Fibroblast of skin of right biceps (primary cell): ENCODE measurements around the gene SCYGR5.
"Not testable (repeated sequence)": the region's sequence is repeated elsewhere in the genome, so short reads cannot be mapped to it uniquely, and the experiment has no call there.

ENCODE experiments used
- DNase-seq: peaks from one replicate; pipeline ENCODE4 v3.0.0-alpha.2; 2013

Gene SCYGR5, protein sequence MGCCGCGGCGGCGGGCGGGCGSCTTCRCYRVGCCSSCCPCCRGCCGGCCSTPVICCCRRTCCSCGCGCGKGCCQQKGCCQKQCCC

DNA sequence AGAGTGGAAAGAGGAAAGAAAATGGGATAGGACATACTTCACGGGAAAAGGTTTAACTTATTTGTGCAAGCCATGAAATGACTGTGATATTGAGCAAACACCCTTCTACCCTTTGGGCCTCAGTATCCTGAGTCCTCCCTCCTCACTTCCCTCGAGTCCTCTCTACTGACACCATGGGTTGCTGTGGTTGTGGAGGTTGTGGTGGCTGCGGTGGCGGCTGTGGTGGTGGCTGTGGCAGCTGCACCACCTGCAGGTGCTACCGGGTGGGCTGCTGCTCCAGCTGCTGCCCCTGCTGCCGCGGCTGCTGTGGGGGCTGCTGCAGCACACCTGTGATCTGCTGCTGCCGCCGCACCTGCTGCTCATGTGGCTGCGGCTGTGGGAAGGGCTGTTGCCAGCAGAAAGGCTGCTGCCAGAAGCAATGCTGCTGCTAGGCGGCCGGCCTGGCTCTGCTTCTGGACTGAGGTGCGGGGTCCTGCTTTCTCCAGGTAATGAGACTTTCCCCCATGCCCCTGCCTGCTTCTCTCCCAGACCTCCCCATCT, at the start of gene SCYGR5:
Gene SCYGR5, plus strand, starts transcription at position 174 of the 540 bp plus-strand sequence. Its CDS starts 0 bp downstream, at position 174.
- not testable (repeated sequence) for DNase-seq

DNA sequence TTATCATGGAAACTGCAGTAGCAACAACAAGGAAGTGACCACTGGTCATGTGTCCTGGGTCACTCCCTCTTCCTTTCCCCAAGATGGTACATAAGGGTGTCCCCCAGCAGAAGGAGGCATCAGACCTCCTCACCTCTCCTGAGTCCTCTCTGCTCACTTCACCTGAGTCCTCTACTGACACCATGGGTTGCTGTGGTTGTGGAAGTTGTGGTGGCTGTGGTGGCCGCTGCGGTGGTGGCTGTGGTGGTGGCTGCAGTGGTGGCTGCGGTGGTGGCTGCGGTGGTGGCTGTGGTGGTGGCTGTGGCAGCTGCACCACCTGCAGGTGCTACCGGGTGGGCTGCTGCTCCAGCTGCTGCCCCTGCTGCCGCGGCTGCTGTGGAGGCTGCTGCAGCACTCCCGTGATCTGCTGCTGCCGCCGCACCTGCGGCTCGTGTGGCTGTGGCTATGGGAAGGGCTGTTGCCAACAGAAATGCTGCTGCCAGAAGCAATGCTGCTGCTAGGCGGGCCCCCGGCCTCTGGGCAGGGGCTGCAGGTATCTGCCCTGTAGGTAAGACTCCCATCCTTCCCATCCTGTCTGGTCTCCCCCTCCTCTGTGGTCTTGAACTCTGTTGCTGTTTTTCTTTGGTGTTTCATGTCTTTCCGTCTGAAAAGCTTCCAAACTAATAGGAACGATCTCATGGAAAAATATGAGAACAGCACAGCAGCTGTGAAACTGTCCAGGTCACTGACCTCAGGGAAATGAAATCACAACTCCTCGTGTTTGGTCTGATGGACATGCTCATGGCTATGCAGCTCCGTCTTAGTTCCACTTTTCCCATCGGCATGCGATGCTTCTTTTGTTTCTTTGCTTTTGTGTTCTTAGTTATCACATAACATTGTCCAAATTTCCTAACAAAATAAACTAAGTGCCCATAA, 49.0 kb upstream of the SCYGR5 start, which contains the start of gene SCYGR4:
Gene SCYGR4, plus strand, starts transcription at position 183 of the 915 bp plus-strand sequence. Its CDS starts 0 bp downstream, at position 183.
- no peak for DNase-seq

- DNase-seq: peak; percentile 74
Measured at GRCh38 chr2:227623226-227623625, 43.4 kb upstream of the SCYGR5 start.

GRCh38 chr2:227625420-227625819, 41.2 kb upstream of the SCYGR5 start:
- DNase-seq: no peak

GRCh38 chr2:227626580-227627151, 39.9 kb upstream of the SCYGR5 start:
- DNase-seq: no peak

DNA sequence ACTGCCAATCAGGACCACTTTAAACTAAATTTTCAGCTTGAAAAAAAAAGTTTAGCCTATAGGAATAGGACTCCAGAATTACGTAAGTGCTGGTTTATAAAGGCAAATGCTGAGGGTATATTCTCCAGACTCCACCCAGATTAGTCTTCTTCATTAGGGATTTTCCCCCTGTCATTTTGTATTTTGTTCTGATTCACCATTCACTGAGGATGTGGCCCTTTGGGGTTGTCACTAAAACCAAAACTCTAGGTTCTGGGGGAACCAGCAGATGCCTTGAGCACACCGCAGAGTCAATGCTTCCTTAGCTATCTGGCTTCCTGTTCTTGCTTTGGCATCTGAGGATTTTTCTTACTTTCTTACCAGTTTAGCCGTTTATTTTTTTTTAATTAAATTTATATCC, 38.8 kb upstream of the SCYGR5 start:
- DNase-seq: no peak

DNA sequence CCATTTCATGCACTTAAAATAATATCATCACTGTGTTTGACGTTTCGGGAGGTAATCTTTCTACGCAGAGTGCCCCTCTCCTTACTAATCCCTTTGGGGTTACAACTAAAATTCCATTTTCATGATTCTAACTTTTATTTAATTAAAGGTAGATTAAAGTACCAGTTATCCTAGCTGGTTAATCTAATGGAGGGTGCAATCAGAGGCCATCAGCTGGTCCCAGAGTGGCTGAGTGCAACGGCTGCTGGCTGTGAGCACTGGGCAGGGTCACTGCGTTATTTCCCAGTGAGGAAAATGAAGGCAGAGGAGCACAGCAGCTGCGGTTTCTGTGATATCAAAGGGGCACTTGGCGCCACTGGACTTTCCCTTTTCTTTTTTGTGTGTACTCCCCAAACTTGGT, 37.2 kb upstream of the SCYGR5 start:
- DNase-seq: no peak

- DNase-seq: no peak
Measured at GRCh38 chr2:227630322-227630721, 36.3 kb upstream of the SCYGR5 start.

- no peak for DNase-seq
Measured at GRCh38 chr2:227632827-227633226, 33.8 kb upstream of the SCYGR5 start.

DNA sequence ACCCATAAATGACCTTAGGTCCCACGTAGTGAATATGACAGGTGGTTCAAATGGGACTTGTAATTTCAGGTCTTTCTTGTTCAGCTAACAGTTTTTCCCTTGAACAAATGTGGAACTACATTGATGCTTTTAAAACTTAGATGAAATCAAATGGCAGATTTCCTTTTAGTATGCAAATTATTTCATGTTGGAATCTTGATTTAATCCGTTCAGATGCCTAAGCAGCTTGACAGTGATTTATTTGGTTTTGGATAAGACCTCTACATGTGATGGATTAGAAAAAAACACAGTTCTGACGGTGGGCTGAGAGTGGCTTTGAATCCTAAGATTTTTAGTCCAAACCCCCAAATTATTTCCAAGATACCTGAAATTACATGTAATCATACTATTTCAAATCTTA, 32.4 kb upstream of the SCYGR5 start:
- DNase-seq: no peak

DNA sequence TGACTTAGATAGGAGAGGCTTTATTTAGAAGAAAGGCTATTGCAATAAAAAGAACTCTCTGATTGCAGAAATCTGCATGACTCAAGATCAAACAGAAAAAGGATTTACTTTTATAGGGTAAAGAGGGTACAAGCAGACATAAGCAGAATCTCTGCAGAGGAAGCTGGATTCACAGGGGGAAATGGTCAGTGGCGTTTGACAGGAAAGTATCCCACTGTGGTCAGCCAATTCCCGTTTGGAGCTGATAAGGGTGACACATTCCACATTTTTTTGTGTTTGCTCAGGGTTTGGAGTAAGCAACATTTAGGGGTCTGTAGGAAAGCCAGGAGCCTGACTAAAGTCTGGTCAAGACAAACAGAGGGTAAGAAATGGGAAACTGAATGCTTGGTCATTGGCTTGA, 23.9 kb upstream of the SCYGR5 start:
- peak; percentile 7 for DNase-seq

DNA sequence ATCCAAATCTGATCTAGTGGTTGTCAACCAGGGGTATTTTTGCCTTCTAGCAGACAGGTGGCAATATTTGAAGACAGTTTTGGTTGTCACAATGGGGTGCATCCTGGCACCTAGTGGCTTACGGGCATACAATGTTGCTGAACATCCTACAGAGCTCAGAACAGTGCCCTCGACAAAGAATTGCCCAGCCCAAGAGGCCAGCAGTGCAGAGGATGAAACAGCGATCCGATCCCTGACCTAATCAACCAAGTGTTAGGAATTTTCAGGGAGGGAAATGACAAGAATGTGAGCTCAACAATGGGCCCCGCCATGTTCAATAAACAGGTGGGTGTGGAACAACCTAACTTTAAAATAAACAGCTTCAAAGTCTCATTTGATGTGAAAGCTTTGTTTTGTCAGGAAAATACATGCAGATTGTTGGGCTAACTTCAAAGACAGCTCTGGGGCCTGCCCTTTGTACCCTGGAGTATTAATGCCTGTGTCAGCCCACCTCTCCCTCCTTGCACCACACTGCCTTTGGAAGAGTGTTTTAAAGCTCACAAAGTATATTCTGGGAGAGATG, 22.5 kb upstream of the SCYGR5 start:
- no peak for DNase-seq

- peak; percentile 34 for DNase-seq
Measured at GRCh38 chr2:227653419-227653818, 13.2 kb upstream of the SCYGR5 start.

DNA sequence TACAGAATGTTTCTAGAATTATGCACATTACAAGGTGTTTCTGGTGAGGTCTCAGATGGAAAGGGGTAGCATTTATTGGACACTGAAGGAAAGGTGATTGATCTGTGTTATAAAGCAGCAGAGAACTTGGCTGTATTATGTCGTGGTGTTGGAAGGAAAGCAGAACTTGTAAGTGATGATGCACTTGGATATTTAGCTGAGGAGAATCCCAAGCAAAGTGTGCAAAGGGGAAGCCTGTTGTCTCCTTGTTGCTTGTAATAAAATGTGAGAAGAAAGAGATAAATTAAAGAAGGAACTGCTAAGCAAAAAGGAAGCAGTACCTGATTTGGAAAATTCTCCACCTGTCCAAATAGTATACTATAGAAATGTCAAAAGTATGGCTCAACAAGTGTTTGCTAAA, 12.2 kb upstream of the SCYGR5 start:
- no peak for DNase-seq

DNA sequence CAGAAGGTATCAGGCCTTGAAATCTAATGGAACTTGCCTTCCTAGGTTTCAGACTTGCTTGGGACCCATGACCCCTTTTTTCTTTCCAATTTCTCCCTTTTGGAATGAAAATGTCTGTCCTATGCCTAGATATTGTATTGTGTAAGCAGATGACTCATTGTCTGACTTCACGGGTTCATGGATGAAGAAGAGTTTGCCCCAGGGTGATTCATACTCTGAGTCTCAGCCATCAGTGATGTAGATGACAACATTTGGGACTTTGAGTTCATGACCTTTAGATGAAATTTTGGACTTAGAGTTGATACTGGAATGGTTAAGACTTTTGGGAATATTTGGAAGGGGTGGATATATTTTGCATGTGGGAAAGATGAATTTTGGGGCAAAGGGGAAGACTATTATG, 11.2 kb upstream of the SCYGR5 start:
- peak; percentile 89 for DNase-seq

GRCh38 chr2:227657199-227657845, 9.3 kb upstream of the SCYGR5 start:
- DNase-seq: peak; percentile 22

DNA sequence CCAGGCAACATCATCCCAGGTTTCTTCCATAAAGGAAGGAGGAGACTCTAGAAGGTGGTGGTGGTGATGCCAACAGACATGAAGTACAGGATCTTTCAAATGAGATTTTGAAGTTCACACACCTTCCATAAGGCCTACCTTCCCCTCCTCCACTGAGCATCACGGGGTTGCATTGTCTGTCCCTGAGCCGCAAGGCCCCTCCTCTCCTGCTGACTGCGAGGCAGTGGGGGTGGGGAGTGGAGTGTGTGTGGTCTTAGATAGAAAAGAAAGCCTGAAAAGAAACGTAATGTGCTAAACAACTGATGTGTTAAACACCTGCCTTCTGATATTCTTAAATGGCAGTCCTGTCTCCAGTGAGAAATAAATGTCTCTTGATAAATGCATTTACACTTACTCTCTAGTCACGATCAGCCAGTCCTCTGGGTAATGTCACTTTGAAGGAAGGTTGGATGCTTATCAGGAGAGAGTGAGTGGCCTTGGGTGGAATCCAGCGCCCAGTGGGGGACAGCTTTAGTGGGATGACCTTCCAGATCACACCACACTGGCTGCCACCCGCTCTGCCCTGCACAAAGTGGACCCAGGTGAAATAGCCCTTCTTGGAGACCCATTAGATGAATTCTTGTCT, 5.5 kb upstream of the SCYGR5 start:
- no peak for DNase-seq

GRCh38 chr2:227661827-227662226, 4.8 kb upstream of the SCYGR5 start:
- no peak for DNase-seq

GRCh38 chr2:227665189-227665940, 1.2 kb upstream of the SCYGR5 start:
- DNase-seq: no peak

GRCh38 chr2:227671170-227671905, 4.7 kb downstream of the SCYGR5 start:
- no peak for DNase-seq

DNA sequence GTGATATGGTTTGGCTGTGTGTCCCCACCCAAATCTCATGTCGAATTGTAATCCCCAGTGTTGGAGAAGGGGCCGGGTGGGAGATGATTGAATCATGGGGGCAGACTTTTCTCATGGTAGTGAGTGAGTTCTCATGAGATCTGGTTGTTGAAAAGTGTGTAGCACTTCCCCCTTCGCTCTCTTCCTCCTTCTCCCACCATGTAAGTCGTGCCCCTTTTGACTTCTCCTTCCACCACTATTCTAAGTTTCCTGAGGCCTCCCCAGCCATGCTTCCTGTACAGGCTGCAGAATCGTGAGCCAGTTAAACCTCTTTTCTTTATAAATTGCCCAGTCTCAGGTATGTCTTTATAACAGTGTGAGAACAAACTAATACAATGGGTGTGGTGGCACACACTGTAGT, 7.0 kb downstream of the SCYGR5 start:
- not testable (repeated sequence) for DNase-seq
